WERI-Rb-1 (cell line): Measurements from ENCODE around the gene CYSTM1.

Experiments used
- DNase-seq: peaks from one replicate; pipeline ENCODE4 v3.0.0-alpha.2; 2020
- H3K27ac ChIP-seq: fragments of 250-450 bp; sonication (Bioruptor Pico); 2 replicates; pipeline ENCODE4 v1.5.1; 2020; ENCODE audit warnings: mild to moderate bottlenecking, moderate library complexity
- H3K27me3 ChIP-seq: fragments of 250-450 bp; sonication (Bioruptor Pico); 2 replicates; pipeline ENCODE4 v1.5.1; 2021; ENCODE audit warnings: mild to moderate bottlenecking, low read depth, moderate library complexity; ENCODE audit not compliant: insufficient read depth, severe bottlenecking
- H3K36me3 ChIP-seq: fragments of 250-450 bp; sonication (Bioruptor Pico); 2 replicates; pipeline ENCODE4 v1.5.1; 2020; ENCODE audit warnings: mild to moderate bottlenecking, moderate library complexity
- H3K4me3 ChIP-seq: 2 replicates; pipeline ENCODE4 v1.5.1; 2011; ENCODE audit warnings: low read depth, mild to moderate bottlenecking, control low read depth, low read length
- H3K9me3 ChIP-seq: fragments of 250-450 bp; sonication (Bioruptor Pico); 2 replicates; pipeline ENCODE4 v1.5.1; 2021; ENCODE audit warnings: mild to moderate bottlenecking, moderate library complexity; ENCODE audit not compliant: severe bottlenecking
- CTCF ChIP-seq: IDR thresholded peaks from 2 replicates; pipeline ENCODE4 v1.5.1; 2011; ENCODE audit warnings: low read depth, mild to moderate bottlenecking, control low read depth, inconsistent platforms, low read length

The CYSTM1 gene

DNA sequence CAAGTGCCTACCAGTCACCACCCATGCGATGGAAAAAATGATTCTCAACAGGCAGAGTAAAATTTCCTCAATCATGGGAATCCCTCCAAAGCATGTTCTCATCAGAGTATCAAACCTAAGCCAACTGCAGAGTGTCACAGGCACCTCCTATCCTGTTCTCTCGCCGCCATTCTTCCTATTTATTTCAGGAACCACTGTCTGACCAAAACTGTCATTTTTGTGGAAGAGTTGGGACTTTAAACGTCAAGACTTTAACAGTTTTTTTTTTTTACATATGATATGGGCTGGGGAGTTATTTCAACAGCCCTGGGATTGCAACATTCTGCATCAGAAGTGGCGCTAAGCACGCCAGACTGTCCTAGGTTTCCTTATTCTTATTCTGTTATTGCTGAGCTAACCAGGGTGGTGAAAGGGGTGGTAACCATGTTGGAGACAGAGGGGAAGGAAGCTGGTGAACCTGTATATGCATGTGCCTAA is 98.5 kb downstream of the CYSTM1 start:
- TF ChIP-seq CTCF, result no peak
- no peak for DNase-seq
- H3K36me3 ChIP-seq, result peaks cover 11% of the 10 kb centered on the region

DNA sequence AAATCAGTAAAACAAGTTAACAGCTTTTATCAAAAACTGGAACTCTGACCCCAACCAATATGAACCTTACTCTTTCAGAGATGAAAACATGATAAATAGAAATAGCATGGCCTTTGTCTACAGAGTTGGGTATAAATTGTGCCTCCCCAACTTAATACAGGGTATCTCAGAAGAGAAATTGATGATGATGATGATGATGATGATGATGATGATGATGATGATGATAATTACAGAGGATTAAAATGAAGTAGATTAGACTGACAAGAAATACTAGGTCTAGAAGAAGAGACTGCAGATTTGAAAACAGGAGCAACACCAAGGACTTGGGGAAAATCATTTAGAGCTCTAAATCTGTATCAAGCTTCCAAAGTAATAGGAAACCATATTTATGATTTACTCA is 100.8 kb downstream of the CYSTM1 start:
- Histone ChIP-seq H3K27me3 (no peaks in the 10 kb centered on the region), H3K27ac (no peak overlapping the region), H3K36me3 (peaks cover 19% of the 10 kb centered on the region), H3K9me3 (no peaks in the 10 kb centered on the region), H3K4me3 (no peak overlapping the region)
- DNase-seq, result no peak
- TF ChIP-seq CTCF, result no peak

More for the DNA sequence above, 98.5 kb downstream of the CYSTM1 start:
- Histone ChIP-seq H3K27ac (no peak overlapping the region), H3K4me3 (no peak overlapping the region), H3K9me3 (no peaks in the 10 kb centered on the region), H3K27me3 (no peaks in the 10 kb centered on the region)

GRCh38 chr5:140282266-140282665 is 107.3 kb downstream of the CYSTM1 start:
- DNase-seq, result no peak
- Histone ChIP-seq H3K4me3 (no peak overlapping the region), H3K36me3 (peaks cover 12% of the 10 kb centered on the region), H3K27ac (no peak overlapping the region), H3K27me3 (no peaks in the 10 kb centered on the region), H3K9me3 (no peaks in the 10 kb centered on the region)
- TF ChIP-seq CTCF, result no peak

DNA sequence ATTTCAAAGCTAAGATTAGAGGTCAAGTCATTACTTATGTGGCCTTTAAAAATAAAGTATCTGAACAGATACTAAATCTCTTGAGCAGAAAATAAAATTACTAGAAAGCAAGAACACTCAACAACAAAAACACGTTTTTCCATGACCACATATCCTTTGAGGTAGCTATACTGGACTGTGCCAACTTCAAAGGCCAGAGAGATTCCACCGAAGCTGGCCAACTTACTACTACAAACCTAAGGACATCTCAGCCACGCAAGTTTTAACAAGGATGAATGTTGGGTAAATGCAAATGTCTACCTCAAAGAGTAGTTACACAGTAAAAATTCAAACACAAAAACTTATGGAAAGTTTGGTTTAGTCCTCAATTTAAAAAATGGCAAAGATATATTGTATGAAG is 109.0 kb downstream of the CYSTM1 start:
- no peak for TF ChIP-seq CTCF

DNA sequence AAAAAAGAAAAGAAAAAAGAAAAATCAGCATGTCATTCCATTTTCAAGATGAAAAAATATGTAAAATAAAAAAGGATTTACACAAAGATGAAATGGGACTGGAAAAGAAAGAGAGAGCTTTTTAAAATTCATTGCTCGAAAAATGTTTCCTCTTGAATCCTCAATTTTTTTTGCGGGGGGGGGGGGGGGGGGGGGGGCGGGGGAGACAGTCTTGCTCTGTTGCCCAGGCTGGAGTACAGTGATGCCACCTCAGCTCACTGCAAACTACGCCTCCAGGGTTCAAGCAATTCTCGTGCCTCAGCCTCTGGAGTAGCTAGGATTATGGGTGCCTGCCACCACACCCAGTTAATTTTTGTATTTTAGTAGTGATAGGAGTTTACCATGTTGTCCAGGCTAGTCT is 111.4 kb downstream of the CYSTM1 start:
- no peak overlapping the region for H3K27ac ChIP-seq
- DNase-seq, result no peak
- no peaks in the 10 kb centered on the region for H3K36me3 ChIP-seq
- H3K9me3 ChIP-seq, result no peaks in the 10 kb centered on the region
- H3K4me3 ChIP-seq, result no peak overlapping the region
- no peaks in the 10 kb centered on the region for H3K27me3 ChIP-seq
- TF ChIP-seq CTCF, result no peak

More for the DNA sequence above, 109.0 kb downstream of the CYSTM1 start:
- no peaks in the 10 kb centered on the region for H3K27me3 ChIP-seq
- no peak overlapping the region for H3K27ac ChIP-seq
- H3K36me3 ChIP-seq, result peaks cover 5% of the 10 kb centered on the region; the same call in 1 of the 2 replicates
- DNase-seq, result no peak
- no peaks in the 10 kb centered on the region for H3K9me3 ChIP-seq
- H3K4me3 ChIP-seq, result no peak overlapping the region
